K562 (cell line): Measurements from ENCODE around the gene RNASE7. TPM values are rescaled to one million over a fixed set of nuclear protein-coding genes. Genes with fewer than 3 reads are reported as not detected.

Source experiments
- ATAC-seq: fragments of 200-7000 bp; cut with Tn5 transposase; 3 replicates; pipeline ENCODE4 v1.9.1; 2020; ENCODE audit warnings: moderate library complexity
- BruUV-seq: library from RNA; stranded (reverse); fragments of 400-500 nt; replicated peaks from 2 replicates; lab custom pipeline; 2021; lab: Mats Ljungman, UMichigan
- CTCF ChIA-PET: fragments of 300-600 bp; formaldehyde crosslinking; extraction: SDS; loops from one replicate; lab custom pipeline; 2021; ENCODE audit warnings: low intra/inter-chr PET ratio; lab: Yijun Ruan, JAX
- POLR2A ChIA-PET: fragments of 300-600, 350-650 bp; sonication (Branson Sonifier 250); formaldehyde crosslinking; extraction: SDS; loops from one replicate; lab custom pipeline; 2021; ENCODE audit warnings: antibody characterized with exemption, inconsistent platforms; lab: Yijun Ruan, JAX
- DNase-seq, 4 experiments: peaks; one replicate each; pipeline versions ENCODE4 v3.0.0 to v3.0.0-alpha.2; 2011 to 2018; ENCODE audit warnings: low spot score in 3 of 4, mixed read lengths in 3 of 4; ENCODE audit errors: extremely low read depth in 1 of 4
- FAIRE-seq: peaks from 2 replicates; lab custom pipeline; 2011; peaks lifted over from hg19 to GRCh38; lab: Jason Lieb, UNC
- H2AFZ ChIP-seq: 2 replicates; pipeline ENCODE4 v1.6.0; 2011; ENCODE audit warnings: low read depth, low read length, control low read depth, inconsistent platforms
- H3K27ac ChIP-seq: fragments of 200-600 bp; 3 replicates; pipeline ENCODE4 v1.8.0; 2011; ENCODE audit warnings: low read depth, mild to moderate bottlenecking, control low read depth, inconsistent platforms, low read length, moderate library complexity, mixed read lengths; ENCODE audit errors: extremely low read depth
- H3K27me3 ChIP-seq, 2 experiments: fragments of 300-600 bp in 1 of 2; 2 replicates in 1 of 2; 3 replicates in 1 of 2; pipeline versions ENCODE4 v1.6.0 to v1.8.0; 2011; ENCODE audit warnings: inconsistent platforms in 2 of 2, low read length in 2 of 2, mild to moderate bottlenecking in 1 of 2, mixed read lengths in 1 of 2, moderate library complexity in 1 of 2; ENCODE audit not compliant: control insufficient read depth in 2 of 2, insufficient read depth in 2 of 2
- H3K36me3 ChIP-seq: fragments of 300-600 bp; 3 replicates; pipeline ENCODE4 v1.8.0; 2011; ENCODE audit warnings: mild to moderate bottlenecking, low read length, inconsistent platforms; ENCODE audit not compliant: control insufficient read depth, insufficient read depth
- H3K4me1 ChIP-seq, 2 experiments: fragments of 200-600 bp in 1 of 2; replicated peaks in 1 of 2; 2 replicates in 1 of 2; 3 replicates in 1 of 2; pipeline versions ENCODE4 v1.5.1 to v1.8.0; 2011; ENCODE audit warnings: inconsistent platforms in 2 of 2, low read length in 2 of 2, mild to moderate bottlenecking in 1 of 2, mixed read lengths in 1 of 2, moderate library complexity in 1 of 2; ENCODE audit not compliant: control insufficient read depth in 2 of 2, insufficient read depth in 2 of 2
- H3K4me2 ChIP-seq: 2 replicates; pipeline ENCODE4 v1.6.1; 2011; ENCODE audit warnings: low read length, control low read depth, inconsistent platforms, mixed read lengths; ENCODE audit not compliant: insufficient read depth
- H3K4me3 ChIP-seq: fragments of 200-600 bp; sonication (generic), shearing (Covaris generic); 2 replicates; pipeline ENCODE4 v1.5.1; 2016; ENCODE audit warnings: control low read depth, inconsistent platforms
- H3K79me2 ChIP-seq: fragments of 200-600 bp; 3 replicates; pipeline ENCODE4 v1.8.0; 2011; ENCODE audit warnings: low read length, inconsistent platforms; ENCODE audit not compliant: control insufficient read depth, insufficient read depth
- H3K9ac ChIP-seq, 2 experiments: 2 replicates each; pipeline versions ENCODE4 v1.6.0 to v1.6.1; 2011; ENCODE audit warnings: low read depth in 2 of 2, low read length in 2 of 2, control low read depth in 1 of 2, inconsistent platforms in 1 of 2, mild to moderate bottlenecking in 1 of 2, mixed read lengths in 1 of 2; ENCODE audit not compliant: insufficient read depth in 1 of 2
- H3K9me1 ChIP-seq: one replicate; pipeline ENCODE4 v1.6.0; 2011; ENCODE audit warnings: inconsistent platforms, mild to moderate bottlenecking, low read length, moderate library complexity; ENCODE audit not compliant: control insufficient read depth, insufficient read depth
- H3K9me3 ChIP-seq: replicated peaks from 2 replicates; pipeline ENCODE4 v1.5.1; 2011; ENCODE audit warnings: low read depth, low read length, inconsistent platforms; ENCODE audit not compliant: control insufficient read depth, insufficient read depth
- H4K20me1 ChIP-seq: replicated peaks from 2 replicates; pipeline ENCODE4 v1.6.1; 2011; ENCODE audit warnings: low read length, inconsistent platforms, mixed read lengths; ENCODE audit not compliant: control insufficient read depth, insufficient read depth
- BHLHE40 ChIP-seq: IDR thresholded peaks from 2 replicates; pipeline ENCODE4 v1.6.1; 2011; ENCODE audit warnings: low read length, improper control_type of control experiment
- BRD4 ChIP-seq: fragments of 200-600 bp; sonication (generic); IDR thresholded peaks from 2 replicates; pipeline ENCODE4 v1.6.1; 2017; ENCODE audit warnings: inconsistent platforms
- CBX3 ChIP-seq, 2 experiments: IDR thresholded peaks; 1 replicate in 1 of 2; 2 replicates in 1 of 2; pipeline ENCODE4 v1.6.1; 2012; ENCODE audit warnings: inconsistent platforms in 2 of 2, low read length in 2 of 2, borderline replicate concordance in 1 of 2, control low read depth in 1 of 2
- ESRRA ChIP-seq: fragments of 450-650 bp; IDR thresholded peaks from 2 replicates; pipeline ENCODE4 v1.6.1; 2014; ENCODE audit warnings: low read depth, mild to moderate bottlenecking, moderate library complexity, borderline replicate concordance
- FOSL1 ChIP-seq: fragments of 200-800 bp; sonication (Bioruptor generic); conservative IDR thresholded peaks from 2 replicates; pipeline ENCODE4 v1.6.1; 2016; ENCODE audit warnings: missing genetic modification characterization, missing compliant biosample characterization
- FOXA1 ChIP-seq: fragments of 450-650 bp; IDR thresholded peaks from 2 replicates; pipeline ENCODE4 v1.6.1; 2016; ENCODE audit warnings: mild to moderate bottlenecking, borderline replicate concordance
- KDM4B ChIP-seq, 2 experiments: fragments of 450-650 bp in 1 of 2; sonication (generic) in 1 of 2; IDR thresholded peaks; 2 replicates each; pipeline ENCODE4 v1.6.1; 2016 to 2017; ENCODE audit warnings: borderline replicate concordance in 2 of 2, antibody characterized with exemption in 1 of 2, low read depth in 1 of 2, mild to moderate bottlenecking in 1 of 2
- KLF10 ChIP-seq: fragments of 250-450 bp; sonication (Bioruptor Pico); IDR thresholded peaks from 2 replicates; pipeline ENCODE4 v1.6.1; 2021; ENCODE audit warnings: matching md5 sums
- PPARD ChIP-seq: fragments of 250-450 bp; sonication (Bioruptor Pico); IDR thresholded peaks from 2 replicates; pipeline ENCODE4 v1.8.0; 2022; ENCODE audit warnings: inconsistent platforms, mild to moderate bottlenecking, moderate library complexity
- SAFB ChIP-seq: fragments of 200-400 bp; formaldehyde crosslinking; IDR thresholded peaks from 2 replicates; pipeline ENCODE4 v1.6.1; 2017; ENCODE audit warnings: low read depth, low read length, borderline replicate concordance
- SMARCA5 ChIP-seq: fragments of 450-650 bp; IDR thresholded peaks from 2 replicates; pipeline ENCODE4 v1.6.1; 2016
- ZSCAN29 ChIP-seq: fragments of 450-650 bp; IDR thresholded peaks from 2 replicates; pipeline ENCODE4 v1.6.1; 2017
- WGBS: fragments of 100-300 bp; shearing (Covaris generic); methylation state at CpG from one replicate; pipeline ENCODE4 v1.1.6; 2016; ENCODE audit warnings: low coverage, mixed read lengths; ENCODE audit not compliant: insufficient coverage; ENCODE audit errors: missing lambda C conversion rate; 5-methylcytosine and 5-hydroxymethylcytosine counted together
- in situ Hi-C: fragments of 300-500 bp; cut with MboI; formaldehyde crosslinking; loops from 4 replicates; pipeline ENCODE4 v1.15.0; 2018; ENCODE audit warnings: inconsistent platforms, mixed read lengths
- intact Hi-C: fragments of 100-400 bp; cut with micrococcal nuclease; formaldehyde crosslinking; loops from 2 replicates; pipeline ENCODE4 v1.14.2; 2022
- polyA plus RNA-seq, 8 experiments: library from polyadenylated mRNA; depleted of rRNA in 4 of 8; stranded (reverse) in 5 of 8; unstranded in 3 of 8; fragments of >200 nt; fragmentation: Nextera tagmentation in 2 of 8; fragmentation: Illumina TruSeq in 1 of 8; extraction: Ambion mirVana in 2 of 8; extraction: Trizol in 1 of 8; gene quantifications; 2 replicates each; pipeline versions ENCODE4 v1.2.1 to v1.2.3, GENCODE V29; 2011 to 2014; ENCODE audit warnings: inconsistent platforms in 1 of 8, missing spikeins in 1 of 8
- total RNA-seq, 7 experiments: library from RNA; depleted of rRNA in 6 of 7; stranded (reverse); fragments of >200 nt in 6 of 7; fragmentation: Illumina TruSeq in 2 of 7; extraction: Trizol in 2 of 7; gene quantifications; 2 replicates each; pipeline versions ENCODE4 v1.2.1 to v1.2.3, GENCODE V29; 2011 to 2021; ENCODE audit warnings: low replicate concordance in 1 of 7
- TF ChIP-seq, protein P1 (sequence below): fragments of 450-650 bp; conservative IDR thresholded peaks from 2 replicates; pipeline ENCODE4 v1.6.1; 2016; ENCODE audit warnings: missing genetic modification characterization, low read depth, mild to moderate bottlenecking, missing compliant biosample characterization, moderate library complexity
- TF ChIP-seq, protein P2 (sequence below): fragments of 200-800 bp; sonication (Bioruptor generic); IDR thresholded peaks from 2 replicates; pipeline ENCODE4 v1.6.1; 2017; ENCODE audit warnings: missing genetic modification characterization, missing compliant biosample characterization
- TF ChIP-seq, protein P3 (sequence below): sonication (generic); formaldehyde crosslinking; IDR thresholded peaks from 2 replicates; pipeline ENCODE4 v1.8.0; 2022; ENCODE audit warnings: missing genetic modification reagents, mild to moderate bottlenecking, borderline replicate concordance
- TF ChIP-seq, protein P4 (sequence below): fragments of 450-650 bp; formaldehyde crosslinking; IDR thresholded peaks from 2 replicates; pipeline ENCODE4 v1.4.0; 2022; ENCODE audit warnings: missing genetic modification characterization

The RNASE7 gene
- total and polyA plus RNA-seq, 9 of the 15 experiments (the other 6 are each of a cell fraction or from before 2014, with no cell fraction given): not detected

DNA sequence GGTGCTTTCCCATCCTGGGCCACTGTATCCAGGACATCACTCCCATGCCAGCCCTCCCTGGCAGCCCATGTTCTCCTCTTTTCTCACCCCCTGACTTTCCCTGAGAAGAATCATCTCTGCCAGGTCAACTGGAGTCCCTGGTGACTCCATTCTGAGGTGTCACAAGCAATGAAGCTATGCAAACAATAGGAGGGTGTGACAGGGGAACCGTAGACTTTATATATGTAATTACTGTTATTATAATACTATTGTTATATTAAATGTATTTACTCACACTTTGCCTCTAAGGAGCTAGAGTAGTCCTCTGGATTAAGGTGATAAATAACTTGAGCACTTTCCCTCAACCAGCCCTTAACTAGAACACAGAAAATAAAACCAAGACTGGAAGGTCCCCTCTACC is 47.1 kb downstream of the RNASE7 start (continued):
- TF ChIP-seq, protein P1, sequence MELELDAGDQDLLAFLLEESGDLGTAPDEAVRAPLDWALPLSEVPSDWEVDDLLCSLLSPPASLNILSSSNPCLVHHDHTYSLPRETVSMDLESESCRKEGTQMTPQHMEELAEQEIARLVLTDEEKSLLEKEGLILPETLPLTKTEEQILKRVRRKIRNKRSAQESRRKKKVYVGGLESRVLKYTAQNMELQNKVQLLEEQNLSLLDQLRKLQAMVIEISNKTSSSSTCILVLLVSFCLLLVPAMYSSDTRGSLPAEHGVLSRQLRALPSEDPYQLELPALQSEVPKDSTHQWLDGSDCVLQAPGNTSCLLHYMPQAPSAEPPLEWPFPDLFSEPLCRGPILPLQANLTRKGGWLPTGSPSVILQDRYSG (tag): no peak

DNA sequence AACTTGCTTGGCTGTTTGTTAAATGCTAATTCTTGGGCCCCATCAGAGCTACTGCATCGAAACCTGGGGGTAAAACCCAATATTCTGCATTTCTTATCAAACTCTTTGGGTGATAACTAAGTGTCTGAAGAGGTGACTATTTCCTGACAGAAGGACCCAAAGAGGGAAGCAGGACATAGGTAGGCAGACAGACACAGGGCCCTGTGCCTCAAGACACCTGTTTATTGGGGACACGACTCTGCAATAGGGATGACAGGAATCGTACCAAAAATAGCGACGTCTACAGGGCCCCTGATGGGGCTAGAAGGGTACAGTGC is 47.7 kb downstream of the RNASE7 start:
- intact Hi-C loops (loop anchor here (1.0 kb wide), 1 partner anchor 22 kb away; no protein-coding TSS in a partner anchor), in situ Hi-C loops (no loop called here)
- Histone ChIP-seq H3K4me3 (no peak overlapping the region), H3K79me2 (no peaks in the 10 kb centered on the region), H3K4me2 (no peak overlapping the region), H3K9ac (no peak overlapping the region), H3K9me3 (no peaks in the 10 kb centered on the region), H3K27me3 (no peaks in the 10 kb centered on the region), H4K20me1 (no peaks in the 10 kb centered on the region), H2AFZ (no peak overlapping the region), H3K27ac (no peak overlapping the region), H3K36me3 (peaks cover 5% of the 10 kb centered on the region; the same call in 1 of the 3 replicates), H3K9me1 (no peaks in the 10 kb centered on the region), H3K4me1 (peaks cover 2 to 29% of the 10 kb centered on the region in 2 experiments; a peak in 3 of 5 replicates)
- WGBS: 81% methylated on average over 5 of the region's 5 CpGs
- CTCF ChIA-PET: no interaction called here
- POLR2A ChIA-PET: interaction anchor here (1.5 kb wide), 1 partner anchor 146 kb away, joined by 4 read pairs; no protein-coding TSS in a partner anchor
- ATAC-seq (no peak), DNase-seq (no peak), FAIRE-seq (no peak)
- BruUV-seq: no TSS peak
- TF ChIP-seq, protein P2, sequence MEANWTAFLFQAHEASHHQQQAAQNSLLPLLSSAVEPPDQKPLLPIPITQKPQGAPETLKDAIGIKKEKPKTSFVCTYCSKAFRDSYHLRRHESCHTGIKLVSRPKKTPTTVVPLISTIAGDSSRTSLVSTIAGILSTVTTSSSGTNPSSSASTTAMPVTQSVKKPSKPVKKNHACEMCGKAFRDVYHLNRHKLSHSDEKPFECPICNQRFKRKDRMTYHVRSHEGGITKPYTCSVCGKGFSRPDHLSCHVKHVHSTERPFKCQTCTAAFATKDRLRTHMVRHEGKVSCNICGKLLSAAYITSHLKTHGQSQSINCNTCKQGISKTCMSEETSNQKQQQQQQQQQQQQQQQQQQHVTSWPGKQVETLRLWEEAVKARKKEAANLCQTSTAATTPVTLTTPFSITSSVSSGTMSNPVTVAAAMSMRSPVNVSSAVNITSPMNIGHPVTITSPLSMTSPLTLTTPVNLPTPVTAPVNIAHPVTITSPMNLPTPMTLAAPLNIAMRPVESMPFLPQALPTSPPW: no peak
- TF ChIP-seq KLF10 (no peak), SMARCA5 (no peak), KDM4B (IDR thresholded peaks at IDR 0.05; ENCODE audit: borderline replicate concordance in 2 of 2, low read depth in 1 of 2) (no peak), ZSCAN29 (no peak), FOSL1 (tag) (no peak), SAFB (no peak), FOXA1 (no peak), CBX3 (IDR thresholded peaks at IDR 0.05; ENCODE audit: borderline replicate concordance in 1 of 2, low read length in 2 of 2) (no peak), ESRRA (no peak), BHLHE40 (no peak), BRD4 (no peak), PPARD (CRISPR knock-in tag) (no peak)
- TF ChIP-seq, protein P3, sequence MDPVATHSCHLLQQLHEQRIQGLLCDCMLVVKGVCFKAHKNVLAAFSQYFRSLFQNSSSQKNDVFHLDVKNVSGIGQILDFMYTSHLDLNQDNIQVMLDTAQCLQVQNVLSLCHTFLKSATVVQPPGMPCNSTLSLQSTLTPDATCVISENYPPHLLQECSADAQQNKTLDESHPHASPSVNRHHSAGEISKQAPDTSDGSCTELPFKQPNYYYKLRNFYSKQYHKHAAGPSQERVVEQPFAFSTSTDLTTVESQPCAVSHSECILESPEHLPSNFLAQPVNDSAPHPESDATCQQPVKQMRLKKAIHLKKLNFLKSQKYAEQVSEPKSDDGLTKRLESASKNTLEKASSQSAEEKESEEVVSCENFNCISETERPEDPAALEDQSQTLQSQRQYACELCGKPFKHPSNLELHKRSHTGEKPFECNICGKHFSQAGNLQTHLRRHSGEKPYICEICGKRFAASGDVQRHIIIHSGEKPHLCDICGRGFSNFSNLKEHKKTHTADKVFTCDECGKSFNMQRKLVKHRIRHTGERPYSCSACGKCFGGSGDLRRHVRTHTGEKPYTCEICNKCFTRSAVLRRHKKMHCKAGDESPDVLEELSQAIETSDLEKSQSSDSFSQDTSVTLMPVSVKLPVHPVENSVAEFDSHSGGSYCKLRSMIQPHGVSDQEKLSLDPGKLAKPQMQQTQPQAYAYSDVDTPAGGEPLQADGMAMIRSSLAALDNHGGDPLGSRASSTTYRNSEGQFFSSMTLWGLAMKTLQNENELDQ (CRISPR knock-in tag): no peak
- TF ChIP-seq, protein P4, sequence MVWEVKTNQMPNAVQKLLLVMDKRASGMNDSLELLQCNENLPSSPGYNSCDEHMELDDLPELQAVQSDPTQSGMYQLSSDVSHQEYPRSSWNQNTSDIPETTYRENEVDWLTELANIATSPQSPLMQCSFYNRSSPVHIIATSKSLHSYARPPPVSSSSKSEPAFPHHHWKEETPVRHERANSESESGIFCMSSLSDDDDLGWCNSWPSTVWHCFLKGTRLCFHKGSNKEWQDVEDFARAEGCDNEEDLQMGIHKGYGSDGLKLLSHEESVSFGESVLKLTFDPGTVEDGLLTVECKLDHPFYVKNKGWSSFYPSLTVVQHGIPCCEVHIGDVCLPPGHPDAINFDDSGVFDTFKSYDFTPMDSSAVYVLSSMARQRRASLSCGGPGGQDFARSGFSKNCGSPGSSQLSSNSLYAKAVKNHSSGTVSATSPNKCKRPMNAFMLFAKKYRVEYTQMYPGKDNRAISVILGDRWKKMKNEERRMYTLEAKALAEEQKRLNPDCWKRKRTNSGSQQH (CRISPR knock-in tag): no peak
